Neuronal stem cell (in vitro differentiated cells): ENCODE results near the gene WNT3A.

Source experiments
- DNase-seq: peaks from one replicate; pipeline ENCODE4 v3.0.0-alpha.2; 2013; ENCODE audit warnings: low spot score
- H2AFZ ChIP-seq: one replicate; pipeline ENCODE4 v1.6.1; 2013; ENCODE audit warnings: mild to moderate bottlenecking, low read length, inconsistent platforms
- H2AK5ac ChIP-seq: 2 replicates; pipeline ENCODE4 v1.6.1; 2013; ENCODE audit warnings: low read depth, mild to moderate bottlenecking, inconsistent platforms, low read length, moderate library complexity, mixed read lengths
- H2BK120ac ChIP-seq: 2 replicates; pipeline ENCODE4 v1.6.1; 2013; ENCODE audit warnings: low read depth, mild to moderate bottlenecking, inconsistent platforms, low read length, moderate library complexity, mixed read lengths
- H2BK12ac ChIP-seq: one replicate; pipeline ENCODE4 v1.6.1; 2013; ENCODE audit warnings: low read length, inconsistent platforms
- H2BK15ac ChIP-seq: 2 replicates; pipeline ENCODE4 v1.6.1; 2013; ENCODE audit warnings: mild to moderate bottlenecking, low read length, inconsistent platforms, mixed read lengths
- H2BK5ac ChIP-seq: one replicate; pipeline ENCODE4 v1.6.1; 2013; ENCODE audit warnings: inconsistent platforms, mild to moderate bottlenecking, low read length, moderate library complexity
- H3K14ac ChIP-seq: one replicate; pipeline ENCODE4 v1.6.1; 2013; ENCODE audit warnings: low read length, inconsistent platforms
- H3K18ac ChIP-seq: 2 replicates; pipeline ENCODE4 v1.6.1; 2013; ENCODE audit warnings: low read length, inconsistent platforms
- H3K23ac ChIP-seq: 2 replicates; pipeline ENCODE4 v1.6.1; 2013; ENCODE audit warnings: low read depth, mild to moderate bottlenecking, mixed read lengths, low read length, inconsistent platforms; ENCODE audit not compliant: poor library complexity
- H3K27ac ChIP-seq: replicated peaks from 3 replicates; pipeline ENCODE4 v1.5.1; 2013; ENCODE audit warnings: low read length, inconsistent platforms
- H3K27me3 ChIP-seq, 3 experiments: 2 replicates each; pipeline ENCODE4 v1.6.1; 2013; ENCODE audit warnings: low read length in 3 of 3, mild to moderate bottlenecking in 2 of 3, inconsistent platforms in 1 of 3, low read depth in 1 of 3, mixed read lengths in 1 of 3, moderate library complexity in 1 of 3; ENCODE audit not compliant: control insufficient read depth in 3 of 3, insufficient read depth in 3 of 3
- H3K36me3 ChIP-seq, 2 donors: replicated peaks in 1 of 2; 2 replicates each; pipeline ENCODE4 v1.6.1; 2013; ENCODE audit warnings: low read length in 2 of 2; ENCODE audit not compliant: control insufficient read depth in 2 of 2, insufficient read depth in 2 of 2
- H3K4ac ChIP-seq: 2 replicates; pipeline ENCODE4 v1.6.1; 2013; ENCODE audit warnings: inconsistent platforms, mild to moderate bottlenecking, low read length, moderate library complexity
- H3K4me1 ChIP-seq, 2 donors: 1 replicate in 1 of 2; 2 replicates in 1 of 2; pipeline ENCODE4 v1.6.1; 2013; ENCODE audit warnings: low read length in 2 of 2, low read depth in 1 of 2; ENCODE audit not compliant: control insufficient read depth in 2 of 2, insufficient read depth in 1 of 2
- H3K4me2 ChIP-seq: one replicate; pipeline ENCODE4 v1.6.1; 2013; ENCODE audit warnings: mild to moderate bottlenecking, low read length, inconsistent platforms; ENCODE audit not compliant: insufficient read depth, poor library complexity, severe bottlenecking
- H3K4me3 ChIP-seq, 2 donors: 2 replicates each; pipeline ENCODE4 v1.5.1; 2013; ENCODE audit warnings: low read length in 2 of 2, mild to moderate bottlenecking in 2 of 2, inconsistent platforms in 1 of 2, moderate library complexity in 1 of 2
- H3K79me1 ChIP-seq: one replicate; pipeline ENCODE4 v1.6.1; 2013; ENCODE audit warnings: low read depth, mild to moderate bottlenecking, inconsistent platforms, low read length, moderate library complexity
- H3K9ac ChIP-seq: one replicate; pipeline ENCODE4 v1.6.1; 2013; ENCODE audit warnings: mild to moderate bottlenecking, low read depth, low read length, inconsistent platforms; ENCODE audit not compliant: poor library complexity
- H3K9me3 ChIP-seq, 2 donors: replicated peaks in 1 of 2; 2 replicates each; pipeline versions ENCODE3 to v1.6.1; 2013; ENCODE audit warnings: low read length in 2 of 2, mild to moderate bottlenecking in 2 of 2, inconsistent platforms in 1 of 2, low read depth in 1 of 2, mixed read lengths in 1 of 2, moderate library complexity in 1 of 2; ENCODE audit not compliant: control insufficient read depth in 2 of 2, insufficient read depth in 1 of 2
- H4K8ac ChIP-seq: one replicate; pipeline ENCODE4 v1.6.1; 2013; ENCODE audit warnings: low read depth, mild to moderate bottlenecking, inconsistent platforms, low read length, moderate library complexity
- H4K91ac ChIP-seq: one replicate; pipeline ENCODE4 v1.6.1; 2013; ENCODE audit warnings: low read length, low read depth, mild to moderate bottlenecking, inconsistent platforms; ENCODE audit not compliant: poor library complexity
- WGBS, 2 donors: extraction: QIAGEN DNeasy Blood & Tissue Kit; methylation state at CpG; one replicate each; pipeline ENCODE4 v1.1.7; 2013; ENCODE audit warnings: missing lambda C conversion rate in 2 of 2, mixed read lengths in 1 of 2; ENCODE audit not compliant: insufficient read length in 2 of 2, insufficient replicate concordance in 1 of 2; ENCODE audit errors: extremely low coverage in 2 of 2; 5-methylcytosine and 5-hydroxymethylcytosine counted together

Gene WNT3A

GRCh38 chr1:228046421-228047182, 39.8 kb downstream of the WNT3A start:
- Histone ChIP-seq H3K36me3 (peaks cover 0 to 1% of the 10 kb centered on the region in 2 donors), H2BK120ac (no peak overlapping the region), H2BK12ac (no peak overlapping the region), H4K91ac (peak overlapping the region; percentile 68), H3K4me1 (no peaks in the 10 kb centered on the region), H2AFZ (no peak overlapping the region), H3K9ac (no peak overlapping the region), H2BK5ac (no peak overlapping the region), H3K14ac (peak overlapping the region; percentile 33), H3K27ac (no peak overlapping the region), H2BK15ac (no peak overlapping the region), H3K27me3 (peaks cover 0 to 13% (median 12%) of the 10 kb centered on the region in 3 experiments), H3K18ac (peak overlapping the region; percentile 22), H4K8ac (no peak overlapping the region), H2AK5ac (no peak overlapping the region), H3K79me1 (peaks cover 7% of the 10 kb centered on the region), H3K9me3 (peaks cover 0 to 7% of the 10 kb centered on the region in 2 donors), H3K23ac (peak overlapping the region; percentile 47), H3K4ac (no peak overlapping the region), H3K4me3 (peak overlapping the region in 1 of 2 donors; percentile 31), H3K4me2 (no peak overlapping the region)
- no peak for DNase-seq
- WGBS, 2 donors = no CpG with 5 or more reads among the region's 8 CpGs

GRCh38 chr1:228047183-228047466, 40.3 kb downstream of the WNT3A start:
- H4K91ac ChIP-seq = no peak overlapping the region
- H3K27ac ChIP-seq = no peak overlapping the region
- no peak overlapping the region for H3K14ac ChIP-seq
- no peak overlapping the region for H2AK5ac ChIP-seq
- no peaks in the 10 kb centered on the region for H3K4me1 ChIP-seq
- no peak overlapping the region for H3K9ac ChIP-seq
- H2BK12ac ChIP-seq = no peak overlapping the region
- H3K79me1 ChIP-seq = peaks cover 7% of the 10 kb centered on the region
- no peak overlapping the region for H3K4me3 ChIP-seq
- no peak overlapping the region for H3K23ac ChIP-seq
- H2BK120ac ChIP-seq = no peak overlapping the region
- H3K36me3 ChIP-seq = peaks cover 0 to 1% of the 10 kb centered on the region in 2 donors
- no peak overlapping the region for H3K4me2 ChIP-seq
- H3K18ac ChIP-seq = no peak overlapping the region
- no peak overlapping the region for H4K8ac ChIP-seq
- H2BK5ac ChIP-seq = no peak overlapping the region
- no peak overlapping the region for H2AFZ ChIP-seq
- H3K4ac ChIP-seq = no peak overlapping the region
- DNase-seq = no peak
- WGBS, 2 donors = no CpG with 5 or more reads among the region's 7 CpGs
- no peak overlapping the region for H2BK15ac ChIP-seq
- peaks cover 0 to 7% of the 10 kb centered on the region in 2 donors for H3K9me3 ChIP-seq
- H3K27me3 ChIP-seq = peaks cover 0 to 12% (median 11%) of the 10 kb centered on the region in 3 experiments

- Histone ChIP-seq H2BK12ac (no peak overlapping the region), H3K4me3 (no peak overlapping the region), H2BK5ac (no peak overlapping the region), H3K36me3 (peaks cover 0 to 1% of the 10 kb centered on the region in 2 donors), H3K27me3 (peaks cover 0 to 14% (median 11%) of the 10 kb centered on the region in 3 experiments), H3K9me3 (peaks cover 0 to 7% of the 10 kb centered on the region in 2 donors), H3K18ac (no peak overlapping the region), H4K8ac (no peak overlapping the region), H3K9ac (no peak overlapping the region), H2AK5ac (no peak overlapping the region), H3K27ac (no peak overlapping the region), H3K14ac (no peak overlapping the region), H3K4ac (no peak overlapping the region), H3K79me1 (peaks cover 7% of the 10 kb centered on the region), H2BK120ac (no peak overlapping the region), H3K4me1 (no peaks in the 10 kb centered on the region), H4K91ac (no peak overlapping the region), H3K4me2 (no peak overlapping the region), H3K23ac (no peak overlapping the region), H2AFZ (no peak overlapping the region), H2BK15ac (no peak overlapping the region)
- no CpG with 5 or more reads among the region's 5 CpGs for WGBS, 2 donors
- no peak for DNase-seq
These were observed 41.3 kb downstream of the WNT3A start for GRCh38 chr1:228048120-228048519.

GRCh38 chr1:228048659-228049298, 42.0 kb downstream of the WNT3A start:
- peaks cover 0 to 11% (median 11%) of the 10 kb centered on the region in 3 experiments for H3K27me3 ChIP-seq
- H2AFZ ChIP-seq = no peak overlapping the region
- no peak overlapping the region for H3K4me2 ChIP-seq
- peak overlapping the region; percentile 29 for H3K18ac ChIP-seq
- peaks cover 7% of the 10 kb centered on the region for H3K79me1 ChIP-seq
- DNase-seq = no peak
- no peak overlapping the region for H2BK120ac ChIP-seq
- H4K8ac ChIP-seq = no peak overlapping the region
- no peak overlapping the region for H3K4ac ChIP-seq
- H2BK5ac ChIP-seq = no peak overlapping the region
- H3K23ac ChIP-seq = peak overlapping the region; percentile 32
- peak overlapping the region; percentile 5 for H4K91ac ChIP-seq
- H3K9me3 ChIP-seq = peaks cover 0 to 7% of the 10 kb centered on the region in 2 donors
- H3K9ac ChIP-seq = no peak overlapping the region
- no peaks in the 10 kb centered on the region for H3K4me1 ChIP-seq
- H2AK5ac ChIP-seq = peak overlapping the region; percentile 28
- peaks cover 0 to 1% of the 10 kb centered on the region in 2 donors for H3K36me3 ChIP-seq
- H2BK12ac ChIP-seq = no peak overlapping the region
- H3K14ac ChIP-seq = peak overlapping the region; percentile 31
- WGBS, 2 donors = no CpG with 5 or more reads among the region's 6 CpGs
- H2BK15ac ChIP-seq = no peak overlapping the region
- H3K4me3 ChIP-seq = peak overlapping the region in 1 of 2 donors; percentile 23
- H3K27ac ChIP-seq = no peak overlapping the region
